CD4-positive, alpha-beta T cell (primary cell): Measurements from ENCODE around the gene MEGF8. TPM values are rescaled to one million over a fixed set of nuclear protein-coding genes. Genes with fewer than 3 reads are reported as not detected.

ENCODE experiments used
- ATAC-seq: fragments of 200-7000 bp; cut with Tn5 transposase; one replicate; pipeline ENCODE4 v1.10.0; 2022; ENCODE audit warnings: mild to moderate bottlenecking; ENCODE audit not compliant: poor library complexity
- CTCF ChIA-PET: fragments of 350-600 bp; sonication (Branson Sonifier 250); formaldehyde crosslinking; loops from one replicate; lab custom pipeline; 2021; ENCODE audit warnings: antibody characterized with exemption, inconsistent platforms; lab: Charles Lee
- POLR2A ChIA-PET: fragments of 350-600 bp; sonication (Branson Sonifier 250); formaldehyde crosslinking; loops from one replicate; lab custom pipeline; 2021; ENCODE audit warnings: antibody characterized with exemption, inconsistent platforms; lab: Charles Lee
- DNase-seq, 14 experiments: peaks; one replicate each; pipeline ENCODE4 v3.0.0-alpha.2; 2013 to 2020; ENCODE audit warnings: mixed read lengths in 2 of 14
- H3K27ac ChIP-seq, 2 donors: one replicate each; pipeline versions ENCODE4 v1.5.1 to v1.7.0; 2013; ENCODE audit warnings: low read length in 2 of 2, low read depth in 1 of 2, mild to moderate bottlenecking in 1 of 2
- H3K27me3 ChIP-seq, 2 experiments: 1 replicate in 1 of 2; 2 replicates in 1 of 2; pipeline versions ENCODE4 v1.6.1 to v1.7.0; 2013; ENCODE audit warnings: low read length in 2 of 2, control low read depth in 1 of 2, mild to moderate bottlenecking in 1 of 2, moderate library complexity in 1 of 2; ENCODE audit not compliant: insufficient read depth in 2 of 2, control insufficient read depth in 1 of 2
- H3K36me3 ChIP-seq: one replicate; pipeline ENCODE4 v1.6.1; 2013; ENCODE audit warnings: low read length, control low read depth; ENCODE audit not compliant: insufficient read depth
- H3K4me1 ChIP-seq: one replicate; pipeline ENCODE4 v1.6.1; 2013; ENCODE audit warnings: low read length, control low read depth; ENCODE audit not compliant: insufficient read depth
- H3K4me3 ChIP-seq: one replicate; pipeline ENCODE4 v1.5.1; 2013; ENCODE audit warnings: mild to moderate bottlenecking, low read length, moderate library complexity
- H3K9me3 ChIP-seq, 2 experiments: 1 replicate in 1 of 2; 2 replicates in 1 of 2; pipeline versions ENCODE4 v1.6.1 to v1.7.0; 2013; ENCODE audit warnings: low read length in 2 of 2, mild to moderate bottlenecking in 2 of 2, control low read depth in 1 of 2, moderate library complexity in 1 of 2; ENCODE audit not compliant: control insufficient read depth in 1 of 2, insufficient read depth in 1 of 2
- H3K27ac Mint-ChIP-seq: one replicate; pipeline ENCODE4 v1.8.0; 2020; ENCODE audit warnings: mixed read lengths
- H3K27me3 Mint-ChIP-seq: one replicate; pipeline ENCODE4 v1.8.0; 2021; ENCODE audit warnings: mixed read lengths
- H3K36me3 Mint-ChIP-seq: one replicate; pipeline ENCODE4 v1.8.0; 2021; ENCODE audit warnings: low read depth, mixed read lengths
- H3K4me1 Mint-ChIP-seq: one replicate; pipeline ENCODE4 v1.8.0; 2021; ENCODE audit warnings: low read depth, mixed read lengths
- H3K4me3 Mint-ChIP-seq: one replicate; pipeline ENCODE4 v1.8.0; 2020; ENCODE audit warnings: mild to moderate bottlenecking, mixed read lengths
- H3K9me3 Mint-ChIP-seq: one replicate; pipeline ENCODE4 v1.8.0; 2020; ENCODE audit warnings: mixed read lengths
- CTCF ChIP-seq: fragments of 200-600 bp; IDR thresholded peaks from one replicate; pipeline ENCODE4 v1.8.0; 2022; ENCODE audit warnings: antibody characterized with exemption, mild to moderate bottlenecking
- intact Hi-C, 2 experiments: fragments of 100-400 bp; cut with DNase I in 1 of 2; cut with micrococcal nuclease in 1 of 2; formaldehyde crosslinking; loops; one replicate each; pipeline versions ENCODE4 v1.15.1 to v1.9.0; 2023 to 2025; cut with DNase I, micrococcal nuclease
- total RNA-seq, 174 experiments: library from RNA in 2 of 174; stranded (reverse) in 2 of 174; gene quantifications; one replicate each; pipeline ENCODE4 v1.2.3 and lab custom pipeline; 2021 to 2026

The MEGF8 gene
- total RNA-seq, 2 experiments from 2014 or later, result 4.1 to 4.2 TPM

- Mint-ChIP-seq H3K9me3 (no peaks in the 10 kb centered on the region), H3K27ac (no peak overlapping the region), H3K4me3 (no peak overlapping the region), H3K4me1 (no peaks in the 10 kb centered on the region), H3K27me3 (no peaks in the 10 kb centered on the region), H3K36me3 (peaks cover 6% of the 10 kb centered on the region)
- ATAC-seq (no peak), DNase-seq (no peak)
- no peak overlapping the region for H3K27ac ChIP-seq
- H3K4me1 ChIP-seq, result no peaks in the 10 kb centered on the region
- no peaks in the 10 kb centered on the region for H3K9me3 ChIP-seq
- no peak overlapping the region for H3K4me3 ChIP-seq
- H3K36me3 ChIP-seq, result peaks cover 3% of the 10 kb centered on the region
- intact Hi-C loops, result no loop called here
- ChIA-PET POLR2A (no interaction called here), CTCF (no interaction called here)
- H3K27me3 ChIP-seq, result no peaks in the 10 kb centered on the region
- TF ChIP-seq CTCF, result no peak
These were observed 37.5 kb downstream of the MEGF8 start for GRCh38 chr19:42362891-42363440.

- Mint-ChIP-seq H3K9me3 (no peaks in the 10 kb centered on the region), H3K4me1 (no peaks in the 10 kb centered on the region), H3K4me3 (no peak overlapping the region), H3K27me3 (no peaks in the 10 kb centered on the region), H3K36me3 (peaks cover 6% of the 10 kb centered on the region), H3K27ac (no peak overlapping the region)
- Histone ChIP-seq H3K36me3 (peaks cover 3% of the 10 kb centered on the region), H3K4me1 (no peaks in the 10 kb centered on the region), H3K4me3 (no peak overlapping the region), H3K27ac (no peak overlapping the region), H3K9me3 (no peaks in the 10 kb centered on the region), H3K27me3 (no peaks in the 10 kb centered on the region)
- no peak for TF ChIP-seq CTCF
- POLR2A ChIA-PET, result no interaction called here
- CTCF ChIA-PET, result no interaction called here
- intact Hi-C loops, result no loop called here
- DNase-seq (no peak), ATAC-seq (no peak)
These were observed 38.3 kb downstream of the MEGF8 start for GRCh38 chr19:42363614-42364346.

GRCh38 chr19:42366673-42367072, 41.2 kb downstream of the MEGF8 start:
- no peaks in the 10 kb centered on the region for H3K9me3 Mint-ChIP-seq
- Histone ChIP-seq H3K9me3 (no peaks in the 10 kb centered on the region), H3K36me3 (peaks cover 3% of the 10 kb centered on the region), H3K27ac (no peak overlapping the region), H3K4me3 (no peak overlapping the region), H3K4me1 (no peaks in the 10 kb centered on the region), H3K27me3 (no peaks in the 10 kb centered on the region)
- CTCF ChIA-PET, result no interaction called here
- DNase-seq (no peak), ATAC-seq (no peak)
- TF ChIP-seq CTCF, result no peak
- H3K4me1 Mint-ChIP-seq, result no peaks in the 10 kb centered on the region
- POLR2A ChIA-PET, result no interaction called here
- peaks cover 6% of the 10 kb centered on the region for H3K36me3 Mint-ChIP-seq
- H3K4me3 Mint-ChIP-seq, result no peak overlapping the region
- intact Hi-C loops, result no loop called here
- H3K27me3 Mint-ChIP-seq, result no peaks in the 10 kb centered on the region
- no peak overlapping the region for H3K27ac Mint-ChIP-seq
